Activated CD8-positive, alpha-beta T cell treated with anti-CD3 and anti-CD28 coated beads for 36 hours (primary cell): ENCODE data around the gene ARID3B. TPM values are rescaled to one million over a fixed set of nuclear protein-coding genes. Genes with fewer than 3 reads are reported as not detected.

Experiments used
- ATAC-seq: fragments of 200-7000 bp; cut with Tn5 transposase; one replicate; pipeline ENCODE4 v1.10.0; 2021; ENCODE audit warnings: mild to moderate bottlenecking, moderate library complexity
- CTCF ChIA-PET: fragments of 350-600 bp; sonication (Branson Sonifier 250); formaldehyde crosslinking; loops from one replicate; lab custom pipeline; 2021; ENCODE audit warnings: antibody characterized with exemption; lab: Charles Lee
- POLR2A ChIA-PET: fragments of 350-600 bp; sonication (Branson Sonifier 250); formaldehyde crosslinking; loops from one replicate; lab custom pipeline; 2021; ENCODE audit warnings: antibody characterized with exemption; lab: Charles Lee
- DNase-seq: peaks from one replicate; pipeline ENCODE4 v3.0.0-alpha.2; 2020
- H3K27ac Mint-ChIP-seq: one replicate; pipeline ENCODE4 v1.8.0; 2021; ENCODE audit warnings: mild to moderate bottlenecking, mixed read lengths
- H3K27me3 Mint-ChIP-seq: one replicate; pipeline ENCODE4 v1.8.0; 2021; ENCODE audit warnings: mixed read lengths
- H3K36me3 Mint-ChIP-seq: one replicate; pipeline ENCODE4 v1.8.0; 2021; ENCODE audit warnings: low read depth, mixed read lengths
- H3K4me1 Mint-ChIP-seq: one replicate; pipeline ENCODE4 v1.8.0; 2021; ENCODE audit warnings: low read depth, mixed read lengths
- H3K4me3 Mint-ChIP-seq: one replicate; pipeline ENCODE4 v1.8.0; 2021; ENCODE audit warnings: mild to moderate bottlenecking, moderate library complexity, mixed read lengths
- H3K9me3 Mint-ChIP-seq: one replicate; pipeline ENCODE4 v1.8.0; 2021; ENCODE audit warnings: mixed read lengths
- CTCF ChIP-seq: fragments of 200-600 bp; IDR thresholded peaks from one replicate; pipeline ENCODE4 v1.8.0; 2022; ENCODE audit warnings: antibody characterized with exemption, mild to moderate bottlenecking
- intact Hi-C: fragments of 100-400 bp; cut with micrococcal nuclease; formaldehyde crosslinking; loops from one replicate; pipeline ENCODE4 v1.10.0; 2022
- total RNA-seq, 2 experiments: library from RNA; stranded (reverse); gene quantifications; one replicate each; pipeline ENCODE4 v1.2.3, GENCODE V29; 2021

The ARID3B gene
- total RNA-seq, 2 experiments from 2014 or later = 35.2 to 36.2 TPM

GRCh38 chr15:74580538-74581350 is 39.7 kb downstream of the ARID3B start:
- Mint-ChIP-seq H3K27me3 (no peaks in the 10 kb centered on the region), H3K36me3 (peaks cover 11% of the 10 kb centered on the region), H3K4me1 (no peaks in the 10 kb centered on the region), H3K27ac (no peak overlapping the region), H3K4me3 (no peak overlapping the region), H3K9me3 (no peaks in the 10 kb centered on the region)
- intact Hi-C loops = no loop called here
- DNase-seq = no peak
- no peak for ATAC-seq
- no peak for TF ChIP-seq CTCF
- CTCF ChIA-PET = no interaction called here
- POLR2A ChIA-PET = no interaction called here

GRCh38 chr15:74584204-74584603 is 43.2 kb downstream of the ARID3B start:
- H3K27ac Mint-ChIP-seq = no peak overlapping the region
- ChIA-PET CTCF (no interaction called here), POLR2A (no interaction called here)
- ATAC-seq = no peak
- peaks cover 3% of the 10 kb centered on the region for H3K36me3 Mint-ChIP-seq
- peaks cover 2% of the 10 kb centered on the region for H3K4me1 Mint-ChIP-seq
- H3K27me3 Mint-ChIP-seq = no peaks in the 10 kb centered on the region
- H3K4me3 Mint-ChIP-seq = no peak overlapping the region
- DNase-seq = no peak
- TF ChIP-seq CTCF = no peak
- intact Hi-C loops = no loop called here
- no peaks in the 10 kb centered on the region for H3K9me3 Mint-ChIP-seq

- intact Hi-C loops = no loop called here
- Mint-ChIP-seq H3K36me3 (peaks cover 3% of the 10 kb centered on the region), H3K9me3 (no peaks in the 10 kb centered on the region), H3K4me1 (peaks cover 2% of the 10 kb centered on the region), H3K27ac (no peak overlapping the region), H3K27me3 (no peaks in the 10 kb centered on the region), H3K4me3 (no peak overlapping the region)
- CTCF ChIA-PET = no interaction called here
- TF ChIP-seq CTCF = no peak
- POLR2A ChIA-PET = no interaction called here
- no peak for ATAC-seq
- DNase-seq = no peak
Measured at GRCh38 chr15:74584779-74585178, 43.8 kb downstream of the ARID3B start.

GRCh38 chr15:74585191-74585590 is 44.2 kb downstream of the ARID3B start:
- Mint-ChIP-seq H3K36me3 (peaks cover 4% of the 10 kb centered on the region), H3K27ac (no peak overlapping the region), H3K9me3 (no peaks in the 10 kb centered on the region), H3K4me1 (peaks cover 2% of the 10 kb centered on the region), H3K27me3 (no peaks in the 10 kb centered on the region), H3K4me3 (no peak overlapping the region)
- TF ChIP-seq CTCF = no peak
- ATAC-seq (no peak), DNase-seq (no peak)
- CTCF ChIA-PET = no interaction called here
- intact Hi-C loops = no loop called here
- POLR2A ChIA-PET = interaction anchor here (0.9 kb wide), 1 partner anchor 14 kb away, joined by 3 read pairs; no protein-coding TSS in a partner anchor

GRCh38 chr15:74585857-74586256 is 44.8 kb downstream of the ARID3B start:
- no peaks in the 10 kb centered on the region for H3K27me3 Mint-ChIP-seq
- H3K27ac Mint-ChIP-seq = no peak overlapping the region
- H3K4me1 Mint-ChIP-seq = peaks cover 2% of the 10 kb centered on the region
- peaks cover 4% of the 10 kb centered on the region for H3K36me3 Mint-ChIP-seq
- no peaks in the 10 kb centered on the region for H3K9me3 Mint-ChIP-seq
- DNase-seq (no peak), ATAC-seq (no peak)
- no peak for TF ChIP-seq CTCF
- intact Hi-C loops = no loop called here
- H3K4me3 Mint-ChIP-seq = no peak overlapping the region
- ChIA-PET CTCF (no interaction called here), POLR2A (interaction anchor here (0.9 kb wide), 1 partner anchor 14 kb away, joined by 3 read pairs; no protein-coding TSS in a partner anchor)
